H9 (cell line): ENCODE data around the gene HPD. TPM values are rescaled to one million over a fixed set of nuclear protein-coding genes. Genes with fewer than 3 reads are reported as not detected.

Experiments used
- DNase-seq: peaks from one replicate; pipeline ENCODE4 v3.0.0-alpha.2; 2017
- H2AFZ ChIP-seq: one replicate; pipeline ENCODE4 v1.6.1; 2013; ENCODE audit warnings: mild to moderate bottlenecking, low read length, control low read depth, moderate library complexity
- H2AK5ac ChIP-seq: 2 replicates; pipeline ENCODE4 v1.6.1; 2013; ENCODE audit warnings: low read length, control low read depth, mixed read lengths; ENCODE audit not compliant: insufficient read length
- H2BK120ac ChIP-seq: one replicate; pipeline ENCODE4 v1.6.1; 2013; ENCODE audit warnings: low read depth, mild to moderate bottlenecking, low read length, control low read depth, inconsistent platforms; ENCODE audit not compliant: poor library complexity, severe bottlenecking
- H2BK12ac ChIP-seq: 2 replicates; pipeline ENCODE4 v1.6.1; 2013; ENCODE audit warnings: low read length, control low read depth, mixed read lengths, low read depth; ENCODE audit not compliant: insufficient read length
- H2BK15ac ChIP-seq: 2 replicates; pipeline ENCODE4 v1.6.1; 2013; ENCODE audit warnings: low read depth, low read length, control low read depth
- H2BK20ac ChIP-seq: one replicate; pipeline ENCODE4 v1.6.1; 2013; ENCODE audit warnings: low read depth, mild to moderate bottlenecking, low read length, control low read depth, inconsistent platforms; ENCODE audit not compliant: poor library complexity, severe bottlenecking
- H2BK5ac ChIP-seq: 2 replicates; pipeline ENCODE4 v1.6.1; 2013; ENCODE audit warnings: low read length, control low read depth, mixed read lengths; ENCODE audit not compliant: insufficient read length
- H3K14ac ChIP-seq: 2 replicates; pipeline ENCODE4 v1.6.1; 2013; ENCODE audit warnings: low read length, control low read depth; ENCODE audit not compliant: insufficient read depth
- H3K18ac ChIP-seq: 2 replicates; pipeline ENCODE4 v1.6.1; 2013; ENCODE audit warnings: low read depth, mild to moderate bottlenecking, mixed read lengths, low read length, control low read depth; ENCODE audit not compliant: insufficient read length
- H3K23ac ChIP-seq: 2 replicates; pipeline ENCODE4 v1.6.1; 2013; ENCODE audit warnings: low read length, control low read depth, mixed read lengths, low read depth; ENCODE audit not compliant: insufficient read length
- H3K23me2 ChIP-seq: 2 replicates; pipeline ENCODE4 v1.6.1; 2013; ENCODE audit warnings: low read depth, mild to moderate bottlenecking, mixed read lengths, low read length, control low read depth; ENCODE audit not compliant: insufficient read length, poor library complexity, severe bottlenecking
- H3K27ac ChIP-seq: 2 replicates; pipeline ENCODE4 v1.5.1; 2013; ENCODE audit warnings: low read length, control low read depth, mixed read lengths, low read depth; ENCODE audit not compliant: insufficient read length
- H3K27me3 ChIP-seq: 2 replicates; pipeline ENCODE4 v1.6.1; 2013; ENCODE audit warnings: low read length, control low read depth, inconsistent platforms; ENCODE audit not compliant: insufficient read depth
- H3K4ac ChIP-seq: 2 replicates; pipeline ENCODE4 v1.6.1; 2013; ENCODE audit warnings: low read depth, mild to moderate bottlenecking, control low read depth, inconsistent platforms, low read length, moderate library complexity
- H3K4me1 ChIP-seq: 2 replicates; pipeline ENCODE4 v1.6.1; 2013; ENCODE audit warnings: low read length, control low read depth, inconsistent platforms; ENCODE audit not compliant: insufficient read depth
- H3K4me2 ChIP-seq: 2 replicates; pipeline ENCODE4 v1.6.1; 2013; ENCODE audit warnings: low read length, control low read depth, mixed read lengths; ENCODE audit not compliant: insufficient read length, insufficient read depth
- H3K56ac ChIP-seq: 2 replicates; pipeline ENCODE4 v1.6.1; 2013; ENCODE audit warnings: low read depth, mild to moderate bottlenecking, mixed read lengths, low read length, control low read depth; ENCODE audit not compliant: insufficient read length
- H3K79me1 ChIP-seq: 2 replicates; pipeline ENCODE4 v1.6.1; 2013; ENCODE audit warnings: low read depth, mild to moderate bottlenecking, moderate library complexity, low read length, control low read depth, inconsistent platforms; ENCODE audit not compliant: insufficient read depth, poor library complexity, severe bottlenecking
- H3K79me2 ChIP-seq: 2 replicates; pipeline ENCODE4 v1.6.1; 2013; ENCODE audit warnings: low read length, control low read depth, inconsistent platforms; ENCODE audit not compliant: insufficient read depth
- H3K9ac ChIP-seq: 2 replicates; pipeline ENCODE4 v1.6.1; 2013; ENCODE audit warnings: low read length, control low read depth, mixed read lengths; ENCODE audit not compliant: insufficient read length; ENCODE audit errors: extremely low read depth
- H3K9me3 ChIP-seq: one replicate; pipeline ENCODE4 v1.6.1; 2013; ENCODE audit warnings: low read depth, low read length, inconsistent platforms; ENCODE audit not compliant: control insufficient read depth
- H3T11ph ChIP-seq: one replicate; pipeline ENCODE4 v1.6.1; 2013; ENCODE audit warnings: mild to moderate bottlenecking, low read length, control low read depth, inconsistent platforms
- H4K20me1 ChIP-seq: one replicate; pipeline ENCODE4 v1.6.1; 2013; ENCODE audit not compliant: control insufficient read depth, insufficient read length, insufficient read depth
- H4K5ac ChIP-seq: 2 replicates; pipeline ENCODE4 v1.6.1; 2013; ENCODE audit warnings: low read depth, mild to moderate bottlenecking, mixed read lengths, low read length, control low read depth; ENCODE audit not compliant: insufficient read length
- H4K8ac ChIP-seq: replicated peaks from 2 replicates; pipeline ENCODE4 v1.6.1; 2013; ENCODE audit warnings: low read length, control low read depth, mixed read lengths, low read depth; ENCODE audit not compliant: insufficient read length
- H4K91ac ChIP-seq: 2 replicates; pipeline ENCODE4 v1.6.1; 2013; ENCODE audit warnings: low read depth, mild to moderate bottlenecking, moderate library complexity, mixed read lengths, low read length, control low read depth; ENCODE audit not compliant: insufficient read length
- H3K27ac Mint-ChIP-seq, 3 experiments: 2 replicates in 2 of 3; 3 replicates in 1 of 3; pipeline ENCODE4 v1.8.0; 2020 to 2021; ENCODE audit warnings: mixed read lengths in 3 of 3, mild to moderate bottlenecking in 1 of 3, moderate library complexity in 1 of 3
- H3K27me3 Mint-ChIP-seq: 2 replicates; pipeline ENCODE4 v1.8.0; 2021; ENCODE audit warnings: low read depth, mild to moderate bottlenecking, moderate library complexity, mixed read lengths
- H3K36me3 Mint-ChIP-seq, 3 experiments: 2 replicates in 2 of 3; 3 replicates in 1 of 3; pipeline ENCODE4 v1.8.0; 2020 to 2021; ENCODE audit warnings: low read depth in 3 of 3, mixed read lengths in 3 of 3; ENCODE audit not compliant: insufficient read depth in 1 of 3
- H3K4me1 Mint-ChIP-seq, 2 experiments: 2 replicates each; pipeline ENCODE4 v1.8.0; 2020; ENCODE audit warnings: mixed read lengths in 2 of 2
- H3K4me3 Mint-ChIP-seq, 2 experiments: 2 replicates in 1 of 2; 3 replicates in 1 of 2; pipeline ENCODE4 v1.8.0; 2020 to 2021; ENCODE audit warnings: mild to moderate bottlenecking in 2 of 2, mixed read lengths in 2 of 2, moderate library complexity in 1 of 2
- H3K9me3 Mint-ChIP-seq, 2 experiments: 2 replicates in 1 of 2; 3 replicates in 1 of 2; pipeline ENCODE4 v1.8.0; 2020; ENCODE audit warnings: mild to moderate bottlenecking in 2 of 2, mixed read lengths in 2 of 2, moderate library complexity in 1 of 2
- CTCF ChIP-seq: fragments of 200-600 bp; sonication (generic); conservative IDR thresholded peaks from 3 replicates; pipeline ENCODE4 v1.8.0; 2021; ENCODE audit warnings: antibody characterized with exemption, mild to moderate bottlenecking
- WGBS: extraction: QIAGEN DNeasy Blood & Tissue Kit; methylation state at CpG from one replicate; pipeline ENCODE4 v1.1.7; 2013; ENCODE audit warnings: missing lambda C conversion rate, low lambda C conversion rate, mixed read lengths; ENCODE audit not compliant: insufficient read length; ENCODE audit errors: extremely low coverage; 5-methylcytosine and 5-hydroxymethylcytosine counted together
- total RNA-seq: library from RNA; stranded (reverse); gene quantifications from 2 replicates; pipeline ENCODE4 v1.2.1, GENCODE V29; 2021

Gene HPD
- total RNA-seq, 1 experiment from 2014 or later = not detected

- Mint-ChIP-seq H3K36me3 (peaks cover 15 to 61% (median 47%) of the 10 kb centered on the region in 3 experiments), H3K4me1 (peaks cover 32 to 46% of the 10 kb centered on the region in 2 experiments), H3K4me3 (no peak overlapping the region), H3K9me3 (no peaks in the 10 kb centered on the region; a peak in 1 of 5 replicates), H3K27me3 (no peaks in the 10 kb centered on the region), H3K27ac (no peak overlapping the region)
- Histone ChIP-seq H3K18ac (no peak overlapping the region), H2AFZ (no peak overlapping the region), H2BK20ac (no peak overlapping the region), H2BK5ac (no peak overlapping the region), H3K23me2 (peaks cover 6% of the 10 kb centered on the region), H3T11ph (no peak overlapping the region), H4K5ac (no peak overlapping the region), H4K91ac (no peak overlapping the region), H4K20me1 (no peaks in the 10 kb centered on the region), H3K23ac (no peak overlapping the region), H4K8ac (no peak overlapping the region), H3K79me1 (peaks cover 2% of the 10 kb centered on the region), H3K9ac (no peak overlapping the region), H3K9me3 (no peaks in the 10 kb centered on the region), H2BK120ac (no peak overlapping the region), H2BK12ac (no peak overlapping the region), H3K4ac (no peak overlapping the region), H3K4me1 (peaks cover 2% of the 10 kb centered on the region; the same call in 1 of the 2 replicates), H3K4me2 (no peak overlapping the region), H3K56ac (no peak overlapping the region), H3K27ac (no peak overlapping the region), H3K14ac (no peak overlapping the region), H3K27me3 (no peaks in the 10 kb centered on the region), H2BK15ac (no peak overlapping the region), H3K79me2 (peaks cover 3% of the 10 kb centered on the region; the same call in 1 of the 2 replicates), H2AK5ac (no peak overlapping the region)
- no CpG with 5 or more reads among the region's 33 CpGs for WGBS
- TF ChIP-seq CTCF = no peak
- DNase-seq = no peak
Measured at GRCh38 chr12:121810234-121810817, 48.3 kb downstream of the HPD start.
